Measurements from ENCODE around the gene PPIP5K1.
"Not testable (repeated sequence)": the region's sequence is repeated elsewhere in the genome, so short reads cannot be mapped to it uniquely, and the experiment has no call there.

The PPIP5K1 gene

GRCh38 chr15:43589778-43590466 is at the start of gene PPIP5K1:
PPIP5K1 (minus strand) TSS chr15:43590208; CDS start chr15:43584504, 5,704 bp downstream.
- DNase-seq, result not testable (repeated sequence)

DNA sequence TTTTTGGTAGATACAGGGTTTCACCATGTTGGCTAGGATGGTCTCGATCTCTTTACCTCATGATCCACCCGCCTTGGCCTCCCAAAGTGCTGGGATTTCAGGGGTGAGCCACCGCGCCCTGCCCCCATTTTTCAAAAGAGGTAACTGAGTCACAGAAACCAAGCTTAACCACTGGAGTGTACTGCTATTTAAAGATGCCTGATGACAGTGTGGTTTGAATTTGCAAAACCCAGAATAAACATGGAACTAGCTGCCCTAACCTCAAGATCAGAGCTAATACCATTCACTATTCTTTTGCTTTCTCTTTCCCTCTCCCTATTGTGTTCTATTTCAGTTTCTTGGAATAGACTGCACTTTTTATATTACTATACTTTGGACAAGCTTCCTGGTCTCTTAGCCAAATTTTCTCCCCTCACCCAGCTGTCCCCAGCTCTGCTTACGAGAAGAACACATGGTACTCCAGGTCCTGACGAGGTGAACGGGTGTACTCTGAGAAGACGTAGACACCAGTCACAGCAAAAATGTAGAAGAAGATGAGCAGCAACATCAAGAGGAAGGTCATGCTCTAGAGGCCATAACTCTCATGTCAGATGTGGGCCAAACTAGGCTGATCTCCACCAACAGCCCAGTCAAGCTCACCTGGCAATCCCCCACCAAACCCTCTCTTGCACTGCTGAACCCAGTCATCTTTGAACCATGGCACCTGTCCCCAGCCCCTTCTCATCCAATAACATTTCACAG is 48.6 kb upstream of the PPIP5K1 start:
- DNase-seq, result not testable (repeated sequence)

DNA sequence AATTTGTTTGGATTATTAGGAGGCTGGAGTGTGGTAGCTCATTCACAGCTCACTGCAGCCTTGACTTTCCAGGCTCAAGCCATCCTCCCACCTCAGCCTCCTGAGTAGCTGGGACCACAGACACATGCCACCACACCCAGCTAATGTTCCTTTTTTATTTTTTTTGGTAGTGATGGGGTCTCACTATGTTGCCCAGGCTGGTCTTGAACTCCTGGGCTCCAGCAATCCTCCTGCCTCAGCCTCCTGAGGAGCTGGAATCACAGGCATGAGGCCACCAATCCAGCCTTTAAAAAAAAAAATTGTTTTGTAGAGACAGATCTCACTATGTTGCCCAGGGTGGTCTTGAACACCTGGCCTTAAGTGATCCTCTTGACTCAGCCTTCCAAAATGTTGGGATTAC is 36.9 kb upstream of the PPIP5K1 start:
- not testable (repeated sequence) for DNase-seq

GRCh38 chr15:43625106-43625505 is 35.1 kb upstream of the PPIP5K1 start:
- DNase-seq, result no peak

- not testable (repeated sequence) for DNase-seq
These were observed 32.2 kb upstream of the PPIP5K1 start for GRCh38 chr15:43622068-43622799.

DNA sequence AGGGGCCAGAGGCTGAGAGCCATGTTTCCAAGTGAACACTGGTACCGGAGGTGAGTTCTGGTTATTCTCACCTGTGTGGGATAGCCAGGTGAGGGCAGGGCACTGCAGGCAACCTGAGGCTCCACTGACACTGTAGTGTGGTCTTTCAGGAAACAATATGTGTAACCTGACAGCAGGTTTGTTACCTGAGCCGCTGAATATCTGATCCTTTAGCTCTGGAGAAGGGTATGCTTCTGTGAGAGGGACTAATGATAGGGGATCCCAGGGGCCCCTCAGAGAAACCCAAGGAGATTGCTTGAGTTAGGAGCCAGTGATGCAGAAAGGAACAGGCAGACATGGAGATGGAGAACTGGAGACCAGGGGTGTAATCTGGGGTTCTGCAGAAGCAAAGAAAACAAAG is 28.7 kb upstream of the PPIP5K1 start, which contains the start of gene STRC:
STRC (minus strand) TSS at position 101 of the 400 bp plus-strand sequence; CDS start at position 23, 78 bp downstream.
- not testable (repeated sequence) for DNase-seq

DNA sequence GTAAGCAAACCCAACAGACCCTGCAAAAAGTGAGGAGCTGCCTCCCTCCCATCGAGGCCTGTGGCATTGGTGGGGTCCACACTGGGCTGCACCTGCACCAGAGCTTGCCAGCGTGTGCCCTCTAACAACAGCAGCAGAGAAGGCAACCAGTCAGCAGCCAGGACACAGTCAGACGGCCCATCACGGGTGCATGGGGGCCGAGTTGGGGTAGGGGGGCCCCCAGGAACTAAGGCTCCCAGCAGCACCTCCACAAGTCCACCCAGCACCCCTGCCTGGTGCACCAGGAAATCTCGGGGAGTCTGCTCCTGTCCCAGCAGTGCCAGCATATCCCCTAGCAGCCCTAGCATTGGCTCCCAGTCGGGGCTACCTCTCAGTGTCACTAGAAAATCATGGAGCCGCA is 27.7 kb upstream of the PPIP5K1 start:
- not testable (repeated sequence) for DNase-seq

- not testable (repeated sequence) for DNase-seq
These were observed 12.2 kb upstream of the PPIP5K1 start for GRCh38 chr15:43602233-43602632.

DNA sequence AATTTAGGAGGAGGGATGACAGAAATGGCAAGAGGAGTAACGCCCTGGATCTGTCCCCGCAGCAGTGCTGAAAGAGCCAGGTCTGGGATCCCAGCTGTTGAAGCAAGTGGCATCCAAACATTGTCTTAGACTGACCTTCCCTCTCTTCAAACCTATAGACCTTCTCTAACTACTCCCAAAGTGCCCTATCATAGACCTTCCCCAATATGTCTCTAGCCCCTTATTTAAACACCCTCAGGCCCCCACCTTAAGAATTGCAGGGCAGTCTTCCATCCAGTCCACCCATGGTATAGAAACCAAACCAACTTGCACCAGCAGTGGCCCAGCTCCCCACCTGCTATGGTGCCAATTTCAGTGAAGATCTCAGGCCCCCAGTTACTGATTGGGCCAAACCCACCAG is 10.2 kb upstream of the PPIP5K1 start:
- DNase-seq, result not testable (repeated sequence)

DNA sequence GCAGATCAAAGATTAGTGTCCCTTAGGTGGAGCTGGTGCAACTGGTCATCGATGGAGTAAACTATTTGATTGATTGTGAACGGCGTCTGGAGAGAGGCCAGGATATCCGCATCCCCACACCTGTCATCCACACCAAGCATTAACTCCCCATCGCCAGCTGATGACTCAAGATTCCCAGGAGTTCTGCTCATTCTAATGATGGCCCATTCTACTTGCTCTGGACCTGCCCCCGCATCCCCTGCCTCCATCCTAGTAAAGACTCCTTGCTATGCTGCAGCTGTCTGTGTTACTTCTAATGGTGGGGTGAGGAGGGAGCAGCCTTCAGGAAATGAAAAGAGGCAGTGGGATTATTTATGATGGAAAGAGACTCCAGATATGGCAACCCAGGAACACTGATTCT is 9.1 kb upstream of the PPIP5K1 start:
- DNase-seq, result not testable (repeated sequence)

GRCh38 chr15:43593328-43594190 is 3.6 kb upstream of the PPIP5K1 start, which contains the start of gene CKMT1B:
CKMT1B (plus strand) TSS chr15:43594027; CDS start chr15:43594219, 192 bp downstream.
- not testable (repeated sequence) for DNase-seq

GRCh38 chr15:43592841-43593240 is 2.8 kb upstream of the PPIP5K1 start:
- DNase-seq, result not testable (repeated sequence)

DNA sequence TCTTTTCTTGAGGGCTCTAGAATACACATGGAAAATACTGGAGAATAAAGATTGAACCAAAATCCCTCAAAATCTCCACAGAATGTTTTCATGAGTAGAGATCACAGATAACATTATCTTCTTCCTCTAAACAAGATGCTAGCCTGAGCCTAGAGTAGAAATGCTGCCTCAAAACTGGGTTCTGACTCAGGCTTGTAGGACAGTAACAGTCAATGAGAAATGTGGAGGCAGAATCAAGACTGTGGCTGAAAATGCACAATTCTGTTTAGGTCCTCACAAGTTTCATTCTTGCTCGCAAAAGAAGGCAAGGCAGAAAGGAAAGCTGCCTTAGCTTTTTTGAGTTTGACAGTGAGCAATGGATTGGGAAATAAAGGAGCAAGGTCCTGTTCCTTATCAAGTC is 15.4 kb downstream of the PPIP5K1 start:
- not testable (repeated sequence) for DNase-seq

DNA sequence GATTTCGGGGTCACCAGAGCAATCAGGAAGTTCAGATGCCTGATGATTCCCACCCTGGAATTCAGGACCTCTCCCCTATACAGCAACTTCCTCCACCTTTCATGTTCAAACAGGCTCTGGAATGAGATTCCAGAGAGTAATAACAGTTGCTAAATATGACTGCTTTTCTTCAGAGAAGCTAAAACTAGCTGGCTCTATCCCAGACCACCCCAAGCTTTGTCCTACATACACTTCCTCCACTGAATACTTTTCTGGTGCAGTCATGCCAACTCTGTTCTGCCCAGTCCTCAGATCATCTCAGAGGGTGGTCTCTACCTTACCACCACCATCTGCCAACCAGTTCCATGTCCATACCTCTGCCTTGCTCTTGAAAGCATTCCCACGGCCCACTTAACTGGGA is 23.4 kb downstream of the PPIP5K1 start:
- not testable (repeated sequence) for DNase-seq

DNA sequence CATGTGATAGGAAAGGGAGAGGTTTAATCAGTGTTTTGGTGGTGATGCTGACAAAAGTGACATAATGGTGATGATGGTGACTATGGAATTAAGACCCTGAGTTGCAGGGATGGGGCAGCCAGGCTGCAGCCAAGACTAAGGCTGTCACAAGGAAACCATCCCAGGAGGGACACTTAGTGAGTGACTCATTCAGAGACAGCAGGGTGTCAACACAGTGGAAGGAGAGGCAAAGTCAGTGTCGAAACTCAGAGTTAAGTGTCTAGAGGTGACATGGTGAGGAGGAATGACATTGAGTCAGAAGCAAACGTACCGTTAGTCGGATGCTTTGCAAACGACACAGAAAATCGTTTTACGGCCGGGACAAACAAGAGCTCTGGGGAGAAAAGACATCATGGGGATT is 26.2 kb downstream of the PPIP5K1 start:
- not testable (repeated sequence) for DNase-seq

- not testable (repeated sequence) for DNase-seq
These were observed 27.3 kb downstream of the PPIP5K1 start for GRCh38 chr15:43562753-43563152.

DNA sequence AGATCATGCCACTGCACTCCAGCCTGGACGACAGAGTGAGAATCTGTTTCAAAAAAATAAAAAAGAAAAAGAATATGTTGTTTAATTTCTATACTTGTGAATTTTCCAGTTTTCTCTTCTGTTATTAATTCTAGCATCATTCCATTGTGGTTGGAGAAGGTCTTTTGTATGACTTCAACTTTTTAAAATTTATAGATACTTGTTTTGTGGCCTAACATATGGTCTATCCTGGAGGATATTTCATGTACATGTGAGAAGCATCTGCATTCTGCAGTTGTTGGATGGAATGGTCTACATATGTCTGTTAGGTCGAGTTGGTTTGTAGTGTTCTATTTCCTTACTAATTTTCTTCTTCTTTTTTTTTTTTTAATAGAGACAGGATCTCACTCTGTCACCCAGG is 37.0 kb downstream of the PPIP5K1 start:
- DNase-seq, result no peak

GRCh38 chr15:43552256-43552655 is 37.8 kb downstream of the PPIP5K1 start:
- no peak for DNase-seq

- no peak for DNase-seq
These were observed 39.3 kb downstream of the PPIP5K1 start for GRCh38 chr15:43550527-43551363.

DNA sequence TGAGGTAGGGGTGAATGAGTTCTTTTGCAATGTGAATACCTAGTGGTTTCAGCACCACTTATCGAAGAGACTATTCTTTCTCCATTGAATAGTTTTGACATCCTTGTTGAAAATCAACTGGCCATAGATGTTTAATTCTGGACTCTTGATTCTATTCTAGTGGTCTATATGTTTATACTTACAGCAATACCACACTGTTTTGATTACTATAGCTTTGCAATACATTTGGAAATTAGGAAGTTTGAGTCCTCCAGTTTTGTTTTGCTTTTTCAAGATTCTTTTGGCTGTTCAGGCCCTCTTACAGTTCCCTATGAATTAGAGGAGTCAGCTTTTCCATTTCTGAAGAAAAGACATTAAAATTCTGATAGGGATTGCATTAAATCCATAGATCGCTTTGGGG is 42.5 kb downstream of the PPIP5K1 start:
- no peak for DNase-seq

- no peak for DNase-seq
These were observed 44.6 kb downstream of the PPIP5K1 start for GRCh38 chr15:43545426-43545825.
